ENCODE results near the gene SLC4A2.

SLC4A2 gene

DNA sequence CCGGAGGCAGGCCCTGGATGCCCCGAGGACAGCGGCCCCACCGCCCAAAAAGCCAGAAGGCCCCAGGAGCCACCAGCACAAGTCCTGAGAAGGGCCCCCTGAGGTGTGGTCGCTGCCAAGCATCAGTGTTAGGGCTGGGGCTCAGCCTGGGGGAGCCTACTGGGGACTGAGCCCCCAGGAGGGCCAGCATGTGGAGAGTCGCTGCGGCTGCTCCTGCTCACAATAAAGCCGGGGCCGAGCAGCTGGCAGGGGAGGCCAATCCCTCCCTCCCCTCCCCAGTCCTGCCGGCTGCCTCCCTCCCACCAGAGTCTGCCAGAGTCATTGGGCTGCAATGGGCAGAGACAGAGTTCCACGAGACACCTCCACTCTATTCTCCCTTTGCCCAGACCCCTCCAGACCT, 14.1 kb upstream of the SLC4A2 start:
- no peak for DNase-seq

DNA sequence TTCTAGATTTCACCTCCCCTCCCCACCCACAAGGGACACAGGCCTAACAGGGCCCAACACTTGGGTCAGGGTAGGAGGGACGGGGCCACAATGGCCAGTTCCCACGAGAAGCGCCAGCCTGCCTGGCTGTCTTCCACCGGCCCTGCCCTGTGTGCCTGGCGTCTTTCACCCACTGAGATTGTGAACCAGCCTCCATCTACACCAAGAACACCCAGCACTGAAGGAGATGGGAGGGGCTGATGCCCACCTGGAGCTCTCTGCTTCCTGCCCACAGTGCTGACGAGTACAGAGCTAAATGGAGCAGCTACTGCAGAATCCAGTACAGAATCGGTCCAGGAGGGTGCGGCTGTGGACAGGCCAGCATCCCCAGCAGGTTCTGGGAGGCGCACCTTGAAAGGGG, 13.4 kb upstream of the SLC4A2 start:
- DNase-seq, result no peak

DNA sequence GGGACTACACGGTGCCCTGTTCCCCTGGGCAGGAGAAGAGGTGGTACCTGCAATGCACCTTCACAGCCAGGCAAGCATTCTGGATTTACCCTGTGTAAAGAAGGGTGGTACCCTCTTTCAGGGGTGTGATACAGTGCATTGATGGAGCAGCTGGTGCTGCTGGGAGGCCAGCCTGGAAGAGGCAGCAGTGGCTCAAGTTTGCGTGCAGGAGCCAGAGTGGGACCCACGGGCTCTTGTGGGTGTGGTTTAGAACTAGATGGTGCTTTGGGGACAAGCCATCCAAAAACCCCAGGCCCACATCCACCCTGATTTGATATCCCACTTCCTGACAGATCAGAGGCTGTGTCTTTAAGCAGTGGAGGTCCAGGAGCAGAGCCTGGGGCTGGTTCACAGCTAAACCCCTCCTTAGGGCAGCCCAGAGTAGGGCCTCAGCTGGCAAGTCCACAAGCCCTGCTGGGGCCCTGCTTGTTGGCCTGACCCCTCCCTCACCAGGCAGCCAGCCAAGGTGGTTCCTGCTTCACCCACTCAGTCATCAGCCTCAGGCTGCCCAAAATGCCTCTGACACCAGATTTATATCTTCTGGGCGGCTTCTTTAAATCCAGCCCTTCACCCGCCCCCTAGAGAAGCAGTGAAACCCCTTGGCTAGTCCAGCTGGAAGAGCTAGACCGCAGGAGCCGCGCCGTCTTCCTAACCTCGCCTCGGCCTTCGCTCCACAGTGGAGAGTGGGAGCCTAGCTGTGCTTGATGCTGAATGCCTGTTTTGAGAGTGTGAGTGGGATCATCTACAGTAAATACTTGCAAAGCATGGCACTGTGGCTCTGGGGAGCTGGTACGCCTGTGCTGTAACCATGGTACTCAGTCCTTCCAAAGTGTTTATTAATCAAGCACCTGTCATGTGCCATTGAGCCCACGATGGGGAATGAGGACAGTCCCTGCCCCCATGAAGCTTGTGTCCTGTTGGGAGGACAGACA, 12.5 kb upstream of the SLC4A2 start:
- DNase-seq, result no peak

DNA sequence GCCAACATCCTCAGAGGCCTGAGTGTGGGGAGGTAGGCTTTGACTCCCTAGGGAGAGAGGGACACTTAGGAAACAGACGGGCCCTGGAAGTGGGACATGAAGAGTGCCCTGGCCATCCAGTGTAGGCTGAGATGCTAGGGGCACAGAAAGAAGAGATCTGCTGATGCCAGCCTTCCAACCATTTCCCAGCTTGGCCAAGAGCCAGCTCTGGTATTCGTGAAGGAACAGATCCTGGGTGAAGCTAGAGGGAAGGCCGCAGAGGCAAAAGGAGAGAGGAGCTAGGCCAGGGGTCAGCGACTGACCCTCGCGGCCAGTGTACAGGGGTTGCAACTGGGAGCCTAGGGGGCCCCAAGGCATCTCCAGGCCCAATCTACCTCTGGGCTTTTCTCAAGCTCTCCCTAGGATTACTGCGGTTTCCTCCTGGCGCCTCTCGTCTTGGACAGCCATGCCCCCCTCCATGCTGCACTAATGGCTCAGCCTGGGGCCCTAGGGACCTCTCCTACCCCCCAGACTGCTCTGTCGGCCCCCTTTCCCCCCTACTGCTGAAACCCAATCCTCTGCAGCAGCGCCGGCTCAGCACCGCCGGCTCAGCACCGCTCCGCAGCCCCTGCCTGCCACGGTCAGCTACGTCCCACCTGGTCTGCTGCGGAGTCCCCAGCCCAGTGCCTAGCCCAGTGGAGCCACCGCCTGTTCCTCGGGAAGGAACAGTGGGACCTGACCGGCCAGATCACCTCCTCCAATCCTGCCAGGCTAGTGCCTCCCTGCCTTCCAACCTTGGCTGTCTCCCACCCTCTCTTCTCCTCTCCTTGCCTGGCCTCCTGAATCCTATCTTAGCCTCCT, 11.2 kb upstream of the SLC4A2 start, which contains the start of gene ASIC3:
Gene ASIC3, plus strand, starts transcription at position 556 of the 840 bp plus-strand sequence. CDS start 355 bp downstream, outside the sequence.
- DNase-seq, result no peak

DNA sequence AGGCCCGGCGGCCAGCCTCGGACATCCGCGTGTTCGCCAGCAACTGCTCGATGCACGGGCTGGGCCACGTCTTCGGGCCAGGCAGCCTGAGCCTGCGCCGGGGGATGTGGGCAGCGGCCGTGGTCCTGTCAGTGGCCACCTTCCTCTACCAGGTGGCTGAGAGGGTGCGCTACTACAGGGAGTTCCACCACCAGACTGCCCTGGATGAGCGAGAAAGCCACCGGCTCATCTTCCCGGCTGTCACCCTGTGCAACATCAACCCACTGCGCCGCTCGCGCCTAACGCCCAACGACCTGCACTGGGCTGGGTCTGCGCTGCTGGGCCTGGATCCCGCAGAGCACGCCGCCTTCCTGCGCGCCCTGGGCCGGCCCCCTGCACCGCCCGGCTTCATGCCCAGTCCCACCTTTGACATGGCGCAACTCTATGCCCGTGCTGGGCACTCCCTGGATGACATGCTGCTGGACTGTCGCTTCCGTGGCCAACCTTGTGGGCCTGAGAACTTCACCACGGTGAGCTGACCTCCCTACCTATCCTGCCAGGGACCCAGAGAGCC, 10.4 kb upstream of the SLC4A2 start:
- no peak for DNase-seq

DNA sequence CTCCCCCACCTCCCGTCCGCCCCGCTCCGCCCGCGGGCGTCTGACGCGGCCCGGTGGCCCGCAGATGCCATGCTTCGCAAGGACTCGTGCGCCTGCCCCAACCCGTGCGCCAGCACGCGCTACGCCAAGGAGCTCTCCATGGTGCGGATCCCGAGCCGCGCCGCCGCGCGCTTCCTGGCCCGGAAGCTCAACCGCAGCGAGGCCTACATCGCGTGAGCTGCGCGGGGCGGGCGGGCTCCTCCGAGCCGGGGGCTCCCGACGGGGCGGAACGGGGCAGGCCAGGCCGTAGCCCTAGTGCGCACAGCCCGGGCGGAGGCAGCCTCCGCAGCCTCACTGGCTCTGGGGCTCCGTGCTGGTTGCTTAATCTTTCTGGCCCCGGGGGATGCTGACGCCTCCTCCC, 8.3 kb upstream of the SLC4A2 start:
- DNase-seq, result no peak

DNA sequence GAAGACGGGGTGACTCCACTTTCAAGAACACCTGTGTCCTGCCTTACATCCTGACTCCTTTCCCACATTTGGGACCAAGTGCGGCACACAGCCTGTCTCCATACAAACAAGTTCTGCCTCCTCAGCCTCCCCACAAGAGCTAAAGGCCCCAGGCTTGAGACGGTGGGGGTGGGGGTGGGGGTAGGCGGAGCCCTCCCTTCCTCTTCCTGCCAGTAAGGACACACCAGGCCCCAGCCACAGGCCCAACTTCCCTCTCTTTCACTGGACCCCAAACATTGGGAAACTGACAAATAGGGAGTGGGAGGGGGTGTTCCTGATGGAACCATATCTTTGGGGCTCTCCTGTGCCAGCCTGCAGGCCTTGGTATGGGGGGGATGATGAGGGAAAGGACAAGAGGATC, 6.3 kb upstream of the SLC4A2 start:
- no peak for DNase-seq

DNA sequence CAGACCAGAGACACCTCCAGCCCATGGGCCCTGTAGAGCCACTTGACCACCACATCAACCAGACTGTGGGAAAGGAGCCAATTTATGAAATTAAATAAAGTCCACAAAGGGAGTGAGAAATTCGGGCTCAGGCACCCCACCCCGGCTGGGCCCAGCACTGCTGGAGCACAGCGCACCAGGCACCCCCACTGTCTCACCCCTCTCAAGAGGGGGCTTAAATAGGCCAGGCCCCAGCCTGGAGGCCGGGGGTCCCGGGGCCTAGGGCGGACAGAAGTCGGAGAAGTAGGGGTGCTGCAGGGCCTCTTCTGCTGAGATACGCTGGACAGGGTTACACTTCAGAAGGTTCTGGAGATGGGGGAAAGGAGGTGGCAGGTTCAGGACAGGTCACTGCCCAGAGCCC, 5.6 kb upstream of the SLC4A2 start:
- DNase-seq, result no peak

DNA sequence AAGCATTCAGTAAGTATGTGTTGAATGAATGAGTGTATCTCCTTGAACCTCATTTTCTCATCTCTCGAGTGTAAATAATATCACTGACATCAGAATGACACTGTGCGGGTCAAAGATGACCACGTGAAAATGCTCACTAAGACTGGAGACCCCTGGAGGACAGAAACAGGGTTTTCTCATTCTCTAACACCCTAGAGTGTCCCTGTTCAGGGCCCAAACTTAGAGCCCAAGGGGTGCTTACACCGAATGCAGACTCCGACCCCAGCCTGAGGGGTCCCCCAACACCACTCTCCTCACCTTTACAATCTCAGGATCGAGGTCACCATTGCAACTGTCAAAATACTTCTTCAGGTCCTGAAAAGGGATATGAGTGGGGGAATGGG, 3.1 kb upstream of the SLC4A2 start:
- DNase-seq, result no peak

DNA sequence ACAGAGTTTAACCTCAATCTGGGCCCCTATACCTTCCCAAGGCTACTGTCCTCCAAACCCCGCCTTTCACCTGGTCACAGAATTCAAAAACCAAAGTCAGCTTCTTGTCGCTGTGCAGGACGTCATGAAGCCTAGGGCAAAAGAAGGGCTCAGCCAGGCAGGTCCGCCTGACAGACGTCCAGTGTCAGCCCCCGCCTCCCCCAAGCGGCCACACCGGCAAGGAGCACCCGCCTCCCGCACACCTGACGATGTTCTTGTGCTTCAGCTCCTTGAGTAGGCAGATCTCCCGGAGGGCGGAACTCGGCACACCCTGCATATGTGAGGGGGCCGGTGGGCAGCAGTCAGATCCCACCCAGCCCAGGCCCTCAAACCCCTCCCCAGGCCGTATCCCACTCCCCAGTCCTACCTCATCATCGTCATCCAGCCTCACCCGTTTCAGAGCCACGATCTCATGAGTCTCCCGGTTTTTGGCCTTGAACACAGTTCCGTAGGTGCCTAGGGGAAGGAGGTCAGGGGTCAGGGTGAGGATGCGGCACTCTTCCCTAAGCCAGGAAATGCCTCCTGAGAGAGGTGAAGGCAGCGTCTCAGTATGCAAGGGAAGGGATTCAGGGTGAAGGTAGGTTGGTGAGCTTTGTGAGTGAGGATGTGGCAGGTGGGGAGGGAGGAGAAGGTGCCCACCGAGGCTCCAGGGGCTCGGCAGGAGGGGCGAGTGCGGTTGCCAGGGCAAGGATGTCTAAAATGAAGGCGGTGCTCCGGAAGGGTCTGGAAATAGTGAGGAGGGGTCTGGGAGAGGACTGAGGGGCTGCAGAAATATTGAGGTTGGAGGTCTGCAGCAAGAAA, 2.5 kb upstream of the SLC4A2 start:
- no peak for DNase-seq

DNA sequence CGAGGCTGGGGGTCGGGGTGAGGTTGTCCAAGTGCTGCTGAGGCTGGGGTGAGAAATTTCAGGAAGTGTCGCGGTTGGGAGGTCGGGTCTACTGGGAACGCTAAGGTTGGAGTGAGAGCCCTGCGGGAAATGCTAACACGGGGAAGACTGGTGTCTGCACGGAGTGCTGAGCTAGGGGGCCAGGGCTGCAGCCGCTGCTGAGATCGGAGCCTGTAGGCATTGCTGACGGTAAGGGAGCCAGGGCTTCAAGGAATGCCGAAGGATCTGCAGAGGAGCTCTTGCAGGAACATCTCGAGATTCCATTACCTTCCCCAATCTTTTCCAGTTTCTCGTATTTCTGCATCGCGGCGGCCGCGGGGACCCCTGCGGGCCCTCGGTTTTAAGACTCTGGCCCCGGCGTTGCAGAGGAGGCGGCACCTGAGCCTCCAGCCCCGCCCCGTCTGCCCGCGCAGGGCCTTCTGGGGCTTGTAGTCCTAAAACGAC, 1.8 kb upstream of the SLC4A2 start, which contains the start of gene CDK5:
Gene CDK5, minus strand, starts transcription at position 392 of the 483 bp plus-strand sequence. Its CDS starts 49 bp downstream, at position 343.
- no peak for DNase-seq

DNA sequence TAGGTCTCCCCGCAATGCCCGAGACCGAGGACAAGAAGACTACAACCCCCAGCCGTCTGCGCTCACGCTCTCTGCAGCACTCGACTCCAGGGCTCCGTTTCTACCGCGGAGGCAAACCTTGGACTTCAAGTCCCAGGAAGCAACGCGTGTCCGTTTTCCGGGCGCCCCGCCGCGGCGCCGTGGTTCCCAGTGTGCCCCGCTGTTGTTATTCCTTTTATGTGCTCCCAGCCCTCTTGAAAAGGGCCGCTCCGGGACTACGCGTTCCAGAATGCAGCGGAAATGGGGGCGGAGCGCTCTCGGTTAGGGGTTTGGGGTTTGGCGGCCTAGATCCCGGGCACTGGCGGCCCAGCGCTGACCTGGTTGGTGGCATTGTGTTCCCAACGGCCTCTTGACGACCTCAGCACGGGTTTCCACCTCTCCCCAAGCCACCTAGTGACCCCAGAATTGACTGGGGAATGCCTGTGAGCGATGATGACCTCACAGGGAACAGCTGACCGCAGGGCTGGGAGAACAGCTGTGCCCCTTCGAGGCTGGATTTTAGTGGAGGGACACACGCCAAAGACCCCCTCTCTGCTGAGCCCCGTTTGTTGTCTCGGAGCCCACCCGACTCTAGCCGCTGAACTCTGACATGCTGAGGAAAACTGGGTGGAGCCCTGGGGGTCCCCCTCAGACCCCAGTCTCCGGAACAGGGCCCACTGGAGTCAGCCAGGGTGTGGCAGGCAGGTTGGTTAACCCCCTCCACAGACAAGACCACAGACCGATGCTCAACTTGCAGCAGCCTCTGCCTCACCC, 1.2 kb upstream of the SLC4A2 start:
- peak; percentile 100 for DNase-seq

DNA sequence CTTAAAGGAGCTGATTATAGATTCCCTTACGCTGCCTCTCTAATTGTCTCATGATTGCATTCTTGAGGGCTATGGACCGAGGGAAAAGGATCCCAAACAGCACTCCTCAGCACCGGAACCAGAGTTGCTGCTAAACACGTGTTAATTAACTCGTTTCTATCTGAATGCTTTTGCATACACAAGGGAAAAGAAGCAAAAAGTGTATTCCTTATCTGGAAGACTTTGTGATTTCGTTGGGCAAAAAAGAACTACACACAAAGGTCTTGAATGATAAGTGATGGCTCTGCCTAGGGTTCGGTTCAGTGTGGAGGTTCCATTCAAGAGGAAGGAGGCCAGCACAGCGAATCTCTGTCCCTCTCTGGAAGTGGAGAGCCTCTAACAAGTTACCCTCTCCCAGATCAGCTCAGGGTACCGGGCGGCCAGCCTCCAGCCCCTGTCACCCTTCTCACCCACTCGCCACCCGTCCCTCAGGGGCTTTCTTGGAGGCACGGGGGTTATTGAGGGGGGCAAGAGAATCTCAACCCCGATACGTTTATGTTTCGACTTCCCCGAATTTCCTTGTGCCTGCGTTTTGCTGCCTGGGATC, 515 bp upstream of the SLC4A2 start:
- DNase-seq, result peak; percentile 40

DNA sequence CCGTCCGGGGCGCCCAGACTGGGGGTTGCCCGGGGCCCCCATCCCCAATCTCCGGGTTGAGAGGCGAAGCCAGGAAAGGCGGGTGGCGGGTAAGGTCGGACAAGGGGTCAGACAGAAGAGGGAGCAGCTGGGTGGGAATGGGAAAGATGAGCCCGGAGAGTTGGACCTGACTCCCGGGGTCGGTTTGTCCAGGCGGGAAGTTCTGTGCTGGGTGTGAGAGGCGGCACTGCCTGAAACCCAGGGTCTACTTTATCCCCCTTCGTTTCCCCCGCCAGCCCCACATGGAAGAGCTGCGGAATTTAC, 675 bp downstream of the SLC4A2 start:
- no peak for DNase-seq

DNA sequence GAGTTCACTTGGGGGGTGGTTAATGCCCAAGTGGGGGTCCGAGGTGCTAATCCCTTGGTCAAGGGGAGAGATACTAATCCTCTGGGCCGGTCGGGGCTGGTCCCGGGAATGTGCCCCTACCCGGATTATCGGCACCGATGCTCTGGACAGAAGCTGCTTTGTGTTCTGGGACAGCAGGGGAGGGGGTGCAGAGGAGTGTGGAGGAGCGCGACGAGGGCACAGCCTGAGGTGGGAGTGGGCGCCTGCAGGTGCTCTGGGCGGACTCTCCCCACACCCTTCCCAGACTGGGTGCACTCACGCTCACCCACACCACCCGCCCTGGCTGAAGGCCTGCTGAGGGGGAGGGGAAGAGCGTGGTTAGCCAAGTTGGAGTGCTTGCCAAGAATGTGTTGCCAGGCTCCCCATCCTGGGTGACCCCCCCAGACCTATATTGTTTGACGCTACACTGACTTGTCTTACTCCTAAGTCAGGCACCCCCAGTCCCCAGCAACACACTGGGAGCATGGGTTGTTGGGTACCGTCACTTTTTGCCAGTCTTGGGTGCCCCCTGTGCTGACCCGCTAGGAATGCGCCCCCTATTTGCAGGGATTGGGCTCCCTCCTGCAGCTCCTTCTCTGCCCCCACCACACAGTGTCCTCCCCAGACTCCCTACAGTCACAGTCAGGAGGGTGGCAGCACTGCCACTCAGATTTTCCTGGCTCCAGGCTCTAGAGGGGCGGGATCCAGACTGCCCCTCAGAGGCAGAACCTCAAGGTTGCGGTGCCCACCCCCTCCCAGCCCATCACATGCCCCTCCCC, 1.2 kb downstream of the SLC4A2 start:
- DNase-seq, result peak; percentile 5

DNA sequence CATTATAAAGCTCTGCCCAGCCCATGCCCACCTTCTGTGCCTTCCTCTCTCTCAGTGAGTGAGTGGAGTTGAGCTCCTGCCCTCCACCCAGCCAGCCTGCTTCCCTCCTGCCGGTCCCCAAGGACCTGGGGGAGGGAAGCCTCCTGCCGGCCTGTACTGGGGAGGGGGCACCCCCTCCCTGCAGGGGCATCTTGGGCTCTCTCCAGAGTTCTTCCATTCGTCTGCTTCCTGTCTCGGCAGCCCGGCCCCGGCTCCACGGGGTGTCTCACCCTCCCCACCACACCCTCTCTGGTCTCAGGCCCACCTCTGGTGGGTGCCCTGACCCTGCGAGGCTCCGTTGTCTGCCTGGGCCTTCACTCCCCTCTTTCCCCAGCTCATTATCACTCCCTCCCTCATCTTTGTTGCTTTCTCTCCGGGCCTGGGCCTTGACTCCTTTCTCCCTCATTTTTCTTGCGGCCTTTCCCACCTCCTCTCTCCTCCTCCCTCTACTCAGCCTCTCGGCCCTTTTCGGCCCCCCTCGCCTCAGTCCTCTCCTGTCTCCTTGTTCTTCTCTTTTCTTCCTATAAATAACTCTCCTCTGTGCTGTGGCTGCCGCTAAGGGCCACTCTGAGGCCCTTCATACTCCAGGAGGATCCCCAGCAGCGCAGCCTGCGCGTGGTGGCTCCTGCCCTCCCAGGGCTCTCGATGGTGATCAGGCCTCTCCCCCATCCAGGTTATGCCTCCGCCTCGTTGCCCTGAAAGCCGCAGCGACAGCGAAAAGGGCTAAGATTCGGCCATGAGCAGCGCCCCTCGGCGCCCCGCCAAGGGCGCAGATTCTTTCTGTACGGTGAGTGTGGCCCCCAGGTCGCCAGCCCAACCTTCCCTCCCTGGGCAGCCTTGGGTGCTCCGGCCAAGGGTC, 2.1 kb downstream of the SLC4A2 start:
- DNase-seq, result no peak

DNA sequence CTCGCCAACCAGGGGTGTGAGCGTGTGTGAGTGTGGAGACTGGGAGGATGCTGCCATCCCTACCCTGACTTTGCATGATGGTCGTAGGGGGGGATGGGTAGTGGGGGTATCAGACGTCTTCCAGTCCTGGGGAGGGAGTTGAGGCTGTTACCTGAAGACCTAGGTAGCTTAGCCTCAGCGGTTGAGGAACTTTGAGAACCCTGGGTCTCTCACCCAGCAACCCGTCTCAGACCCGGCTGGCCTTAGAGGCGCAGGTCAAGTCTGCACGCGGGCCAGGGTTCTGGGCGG, 2.7 kb downstream of the SLC4A2 start:
- DNase-seq, result no peak

DNA sequence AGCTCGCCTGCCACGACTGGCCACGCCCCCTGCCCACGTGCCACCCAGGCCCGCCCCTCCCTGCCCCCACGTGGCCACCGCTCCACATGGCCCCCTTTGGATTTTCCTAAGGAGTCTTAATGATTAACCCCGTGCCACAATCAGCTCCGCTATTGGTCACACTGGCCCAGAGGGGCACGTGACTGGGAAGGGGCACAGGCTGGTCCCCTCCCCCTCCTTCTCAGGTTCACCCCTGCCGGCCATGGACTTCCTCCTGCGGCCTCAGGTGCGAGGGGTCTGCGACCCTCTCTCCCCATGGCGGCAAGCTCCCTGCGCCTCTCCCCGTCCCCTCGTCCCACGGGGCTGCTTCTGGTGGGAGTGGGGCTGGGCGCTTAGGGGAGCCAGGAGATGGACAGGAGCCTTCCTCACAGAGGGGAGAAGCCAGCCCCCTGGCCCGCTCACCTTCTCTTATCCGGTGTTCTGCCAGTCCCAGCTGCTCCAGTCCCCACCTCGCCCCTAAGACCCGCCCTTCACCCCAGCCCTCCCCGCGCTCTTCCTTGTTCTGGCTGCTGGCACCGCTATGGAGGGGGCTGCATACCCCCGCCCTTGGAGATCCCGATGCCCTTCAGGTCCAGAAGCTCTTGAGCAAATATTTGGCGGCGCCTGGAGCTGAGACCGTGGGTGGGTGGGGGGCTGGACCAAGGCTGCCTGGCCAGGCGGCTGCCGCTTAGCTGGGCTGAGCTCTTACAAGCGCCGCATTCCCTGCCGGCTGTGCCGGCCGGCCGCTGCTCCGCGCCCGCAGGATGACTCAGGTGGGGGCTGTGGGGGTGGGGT, 3.2 kb downstream of the SLC4A2 start:
- no peak for DNase-seq

DNA sequence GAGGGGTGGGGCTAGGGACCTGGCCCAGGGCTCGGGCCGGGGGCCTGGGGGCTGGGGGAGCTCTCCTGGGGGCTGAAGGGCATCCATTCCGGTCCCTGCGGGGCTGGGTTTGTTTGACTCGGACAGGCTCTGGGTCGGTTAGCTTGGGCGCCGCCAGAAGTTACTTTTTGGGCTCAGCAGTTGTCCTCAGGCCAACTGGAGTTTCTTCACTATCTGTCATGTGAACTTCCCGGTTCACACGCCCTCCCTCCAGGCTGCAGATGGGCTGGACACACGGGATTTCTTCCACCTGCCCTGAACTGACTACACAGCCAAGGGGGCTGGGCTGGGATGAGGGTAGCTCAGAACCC, 3.8 kb downstream of the SLC4A2 start:
- no peak for DNase-seq

All from NCI-H345 (cell line).